ENCODE results near the gene WASHC4. TPM values are rescaled to one million over a fixed set of nuclear protein-coding genes. Genes with fewer than 3 reads are reported as not detected.

Gene WASHC4
- total and polyA plus RNA-seq, 4 donors = 11.5 to 59.1 (median 32.6) TPM

DNA sequence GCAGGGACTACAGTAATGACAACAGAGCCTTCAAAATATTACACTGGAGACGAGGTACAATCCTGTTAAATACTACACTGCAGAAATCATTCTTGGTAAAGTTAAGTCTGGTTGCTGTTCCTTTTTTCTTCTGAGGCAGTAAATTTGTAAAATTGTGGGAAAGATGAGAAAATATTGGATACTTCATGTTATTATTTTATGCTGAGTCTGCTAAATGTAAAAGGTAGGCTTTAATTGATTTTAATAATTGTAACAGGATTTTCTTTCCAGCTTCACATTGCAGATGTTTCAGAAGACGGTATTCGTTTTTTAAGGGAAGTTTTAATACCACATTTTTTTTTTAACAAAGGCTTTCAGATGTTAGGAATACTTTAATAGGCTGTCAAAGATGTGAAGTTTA, 62.6 kb downstream of the WASHC4 start:
- TF ChIP-seq MAX (IDR thresholded peaks at IDR 0.05) (no peak), RAD21 (IDR thresholded peaks at IDR 0.05) (no peak), FOXA2 (IDR thresholded peaks at IDR 0.05) (no peak), REST (IDR thresholded peaks at IDR 0.05) (no peak), EGR1 (IDR thresholded peaks at IDR 0.05; ENCODE audit: low read depth in 2 of 2) (no peak), FOXA1 (IDR thresholded peaks at IDR 0.05) (no peak), JUND (IDR thresholded peaks at IDR 0.05) (no peak), CTCF (IDR thresholded peaks at IDR 0.05; ENCODE audit: low read depth, low read length, missing input control) (no peak), HNF4G (IDR thresholded peaks at IDR 0.05) (no peak), GABPA (IDR thresholded peaks at IDR 0.05 in 1 of 2, conservative IDR thresholded peaks at IDR 0.05 in 1 of 2) (no peak), SP1 (IDR thresholded peaks at IDR 0.05) (no peak), NR2F2 (IDR thresholded peaks at IDR 0.05) (no peak), TAF1 (conservative IDR thresholded peaks at IDR 0.05) (no peak), HNF4A (conservative IDR thresholded peaks at IDR 0.05) (no peak)
- TF ChIP-seq, protein P1, sequence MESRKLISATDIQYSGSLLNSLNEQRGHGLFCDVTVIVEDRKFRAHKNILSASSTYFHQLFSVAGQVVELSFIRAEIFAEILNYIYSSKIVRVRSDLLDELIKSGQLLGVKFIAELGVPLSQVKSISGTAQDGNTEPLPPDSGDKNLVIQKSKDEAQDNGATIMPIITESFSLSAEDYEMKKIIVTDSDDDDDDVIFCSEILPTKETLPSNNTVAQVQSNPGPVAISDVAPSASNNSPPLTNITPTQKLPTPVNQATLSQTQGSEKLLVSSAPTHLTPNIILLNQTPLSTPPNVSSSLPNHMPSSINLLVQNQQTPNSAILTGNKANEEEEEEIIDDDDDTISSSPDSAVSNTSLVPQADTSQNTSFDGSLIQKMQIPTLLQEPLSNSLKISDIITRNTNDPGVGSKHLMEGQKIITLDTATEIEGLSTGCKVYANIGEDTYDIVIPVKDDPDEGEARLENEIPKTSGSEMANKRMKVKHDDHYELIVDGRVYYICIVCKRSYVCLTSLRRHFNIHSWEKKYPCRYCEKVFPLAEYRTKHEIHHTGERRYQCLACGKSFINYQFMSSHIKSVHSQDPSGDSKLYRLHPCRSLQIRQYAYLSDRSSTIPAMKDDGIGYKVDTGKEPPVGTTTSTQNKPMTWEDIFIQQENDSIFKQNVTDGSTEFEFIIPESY (IDR thresholded peaks at IDR 0.05) = no peak
- TF ChIP-seq, protein P2, sequence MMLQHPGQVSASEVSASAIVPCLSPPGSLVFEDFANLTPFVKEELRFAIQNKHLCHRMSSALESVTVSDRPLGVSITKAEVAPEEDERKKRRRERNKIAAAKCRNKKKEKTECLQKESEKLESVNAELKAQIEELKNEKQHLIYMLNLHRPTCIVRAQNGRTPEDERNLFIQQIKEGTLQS (IDR thresholded peaks at IDR 0.05) = no peak
- WGBS = 93% methylated on average over 3 of the region's 3 CpGs
- H3K36me3 ChIP-seq (ENCODE audit: control insufficient read depth in 4 of 4, insufficient read depth in 3 of 4, low read depth in 1 of 4, low read length in 3 of 4) = peaks cover 1 to 43% (median 27%) of the 10 kb centered on the region in 4 donors
- no peaks in the 10 kb centered on the region for H3K9me3 ChIP-seq (ENCODE audit: control insufficient read depth in 4 of 4, low read length in 3 of 4)
- peaks cover 0 to 5% (median 0%) of the 10 kb centered on the region in 4 donors for H3K4me1 ChIP-seq (ENCODE audit: control insufficient read depth in 4 of 4, insufficient read depth in 4 of 4, low read length in 3 of 4)
- no peak overlapping the region for H3K4me3 ChIP-seq (ENCODE audit: low read depth in 1 of 3, low read length in 3 of 3)
- no peaks in the 10 kb centered on the region for H3K27me3 ChIP-seq (ENCODE audit: control insufficient read depth in 4 of 4, insufficient read depth in 4 of 4, low read length in 3 of 4)
- H3K9ac ChIP-seq (ENCODE audit: low read depth in 1 of 2, low read length in 2 of 2) = no peak overlapping the region
- no peak overlapping the region for H3K27ac ChIP-seq (ENCODE audit: low read depth in 1 of 2, low read length in 2 of 2)
- no peak for DNase-seq (ENCODE audit: low spot score)
